Sigmoid colon (tissue), 7 donors: ENCODE results near the gene MKRN1. TPM values are rescaled to one million over a fixed set of nuclear protein-coding genes. Genes with fewer than 3 reads are reported as not detected.
"Not testable (repeated sequence)": the region's sequence is repeated elsewhere in the genome, so short reads cannot be mapped to it uniquely, and the experiment has no call there.

Experiments
- DNase-seq: peaks from one replicate; pipeline ENCODE4 v3.0.0-alpha.2; 2019
- H3K27ac ChIP-seq, 4 donors: fragments of 200-600 bp; sonication (generic); one replicate each; pipeline ENCODE4 v1.5.1; 2016 to 2019; ENCODE audit warnings: mild to moderate bottlenecking in 1 of 4
- H3K27me3 ChIP-seq, 3 donors: fragments of 200-600 bp; sonication (generic); one replicate each; pipeline ENCODE4 v1.5.1; 2019; ENCODE audit warnings: mild to moderate bottlenecking in 1 of 3
- H3K36me3 ChIP-seq, 4 donors: fragments of 200-600 bp; sonication (generic); one replicate each; pipeline ENCODE4 v1.5.1; 2016 to 2019
- H3K4me1 ChIP-seq, 4 donors: fragments of 200-600 bp; sonication (generic); one replicate each; pipeline ENCODE4 v1.5.1; 2017 to 2019
- H3K4me3 ChIP-seq, 4 donors: fragments of 200-600 bp; sonication (generic); one replicate each; pipeline ENCODE4 v1.5.1; 2017 to 2019; ENCODE audit warnings: mild to moderate bottlenecking in 2 of 4, moderate library complexity in 1 of 4
- H3K9me3 ChIP-seq, 4 donors: fragments of 200-600 bp in 3 of 4; sonication (generic) in 3 of 4; one replicate each; pipeline versions ENCODE4 v1.5.1 to v1.6.1; 2013 to 2019
- EP300 ChIP-seq, 4 donors: sonication (generic); formaldehyde crosslinking; IDR thresholded peaks; one replicate each; pipeline ENCODE4 v1.6.1; 2017; ENCODE audit warnings: antibody characterized with exemption in 4 of 4
- POLR2A ChIP-seq, 2 donors: fragments of 450-650 bp; IDR thresholded peaks; one replicate each; pipeline ENCODE4 v1.6.1; 2016; ENCODE audit warnings: antibody characterized with exemption in 2 of 2, mild to moderate bottlenecking in 2 of 2, moderate library complexity in 2 of 2
- POLR2AphosphoS5 ChIP-seq, 4 donors: sonication (generic); formaldehyde crosslinking; IDR thresholded peaks; one replicate each; pipeline ENCODE4 v1.6.1; 2017; ENCODE audit warnings: antibody characterized with exemption in 4 of 4
- WGBS, 2 donors: extraction: QIAGEN DNeasy Blood & Tissue Kit; methylation state at CpG; one replicate each; pipeline ENCODE4 v1.1.7; 2013; 5-methylcytosine and 5-hydroxymethylcytosine counted together
- intact Hi-C: fragments of 100-400 bp; cut with DNase I; formaldehyde crosslinking; loops from one replicate; pipeline ENCODE4 v1.15.1; 2023
- polyA plus RNA-seq, 3 donors: library from polyadenylated mRNA; stranded (reverse); fragments of 200-250 nt; gene quantifications; one replicate each; pipeline ENCODE4 v1.2.3, GENCODE V29; 2013
- total RNA-seq, 4 donors: library from RNA; depleted of rRNA; stranded (reverse); fragments of >200 nt; gene quantifications; one replicate each; pipeline ENCODE4 v1.1.0, GENCODE V29; 2016
- TF ChIP-seq, protein P1 (sequence below), 4 experiments: fragments of 450-650 bp in 3 of 4; fragments of 200-600 bp in 1 of 4; IDR thresholded peaks; one replicate each; pipeline ENCODE4 v1.5.1; 2016 to 2019; ENCODE audit warnings: antibody characterized with exemption in 4 of 4, mild to moderate bottlenecking in 3 of 4, moderate library complexity in 2 of 4
- donor health status: healthy with polysubstance abuse.
- donor health status: Bipolar disorder and iron deficiency.
- donor health status: healthy.

MKRN1 gene
- total and polyA plus RNA-seq, 7 donors: 63.5 to 118 (median 73.7) TPM

DNA sequence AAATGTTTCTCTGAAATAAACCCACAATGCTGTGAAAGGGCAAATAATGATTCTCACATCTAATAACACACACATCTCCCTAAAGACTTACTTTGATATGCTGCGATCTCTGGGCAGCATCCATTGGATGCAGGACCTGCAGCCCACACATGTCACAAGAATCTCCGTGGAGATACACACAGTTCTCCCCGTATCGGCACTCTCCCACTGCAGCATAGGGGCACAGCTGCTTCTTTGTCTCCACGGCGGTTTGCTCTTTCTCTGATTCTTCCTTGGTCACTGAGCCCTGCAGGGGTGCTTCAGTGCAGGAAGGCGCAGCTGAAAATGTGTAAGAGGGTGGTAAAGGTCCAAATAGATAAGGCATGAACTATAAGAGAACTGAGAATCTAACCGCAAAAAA lies 20.4 kb downstream of the MKRN1 start:
- Histone ChIP-seq H3K4me3 (no peak overlapping the region), H3K36me3 (peaks cover 27 to 88% (median 42%) of the 10 kb centered on the region in 4 donors), H3K9me3 (no peaks in the 10 kb centered on the region), H3K27ac (no peak overlapping the region), H3K4me1 (no peaks in the 10 kb centered on the region), H3K27me3 (no peaks in the 10 kb centered on the region)
- WGBS, 2 donors: 94 to 95% methylated on average over 8 of the region's 8 CpGs
- peak; percentile 10 for DNase-seq
- TF ChIP-seq EP300 (IDR thresholded peaks at IDR 0.05) (no peak), POLR2A (IDR thresholded peaks at IDR 0.05) (no peak), POLR2AphosphoS5 (IDR thresholded peaks at IDR 0.05) (no peak)
- TF ChIP-seq, protein P1, sequence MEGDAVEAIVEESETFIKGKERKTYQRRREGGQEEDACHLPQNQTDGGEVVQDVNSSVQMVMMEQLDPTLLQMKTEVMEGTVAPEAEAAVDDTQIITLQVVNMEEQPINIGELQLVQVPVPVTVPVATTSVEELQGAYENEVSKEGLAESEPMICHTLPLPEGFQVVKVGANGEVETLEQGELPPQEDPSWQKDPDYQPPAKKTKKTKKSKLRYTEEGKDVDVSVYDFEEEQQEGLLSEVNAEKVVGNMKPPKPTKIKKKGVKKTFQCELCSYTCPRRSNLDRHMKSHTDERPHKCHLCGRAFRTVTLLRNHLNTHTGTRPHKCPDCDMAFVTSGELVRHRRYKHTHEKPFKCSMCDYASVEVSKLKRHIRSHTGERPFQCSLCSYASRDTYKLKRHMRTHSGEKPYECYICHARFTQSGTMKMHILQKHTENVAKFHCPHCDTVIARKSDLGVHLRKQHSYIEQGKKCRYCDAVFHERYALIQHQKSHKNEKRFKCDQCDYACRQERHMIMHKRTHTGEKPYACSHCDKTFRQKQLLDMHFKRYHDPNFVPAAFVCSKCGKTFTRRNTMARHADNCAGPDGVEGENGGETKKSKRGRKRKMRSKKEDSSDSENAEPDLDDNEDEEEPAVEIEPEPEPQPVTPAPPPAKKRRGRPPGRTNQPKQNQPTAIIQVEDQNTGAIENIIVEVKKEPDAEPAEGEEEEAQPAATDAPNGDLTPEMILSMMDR (IDR thresholded peaks at IDR 0.05): no peak
- intact Hi-C loops: no loop called here

- WGBS, 2 donors: 88 to 90% methylated on average over 3 of the region's 3 CpGs
- Histone ChIP-seq H3K27ac (no peak overlapping the region), H3K36me3 (peaks cover 27 to 91% (median 49%) of the 10 kb centered on the region in 4 donors), H3K4me1 (no peaks in the 10 kb centered on the region), H3K4me3 (no peak overlapping the region), H3K27me3 (no peaks in the 10 kb centered on the region), H3K9me3 (no peaks in the 10 kb centered on the region)
- DNase-seq: no peak
- intact Hi-C loops: no loop called here
- TF ChIP-seq POLR2AphosphoS5 (IDR thresholded peaks at IDR 0.05): no peak
- TF ChIP-seq EP300 (IDR thresholded peaks at IDR 0.05): no peak
- no peak for TF ChIP-seq POLR2A (IDR thresholded peaks at IDR 0.05)
- TF ChIP-seq, protein P1 (IDR thresholded peaks at IDR 0.05): no peak
These were observed 21.1 kb downstream of the MKRN1 start for GRCh38 chr7:140458201-140458600.

DNA sequence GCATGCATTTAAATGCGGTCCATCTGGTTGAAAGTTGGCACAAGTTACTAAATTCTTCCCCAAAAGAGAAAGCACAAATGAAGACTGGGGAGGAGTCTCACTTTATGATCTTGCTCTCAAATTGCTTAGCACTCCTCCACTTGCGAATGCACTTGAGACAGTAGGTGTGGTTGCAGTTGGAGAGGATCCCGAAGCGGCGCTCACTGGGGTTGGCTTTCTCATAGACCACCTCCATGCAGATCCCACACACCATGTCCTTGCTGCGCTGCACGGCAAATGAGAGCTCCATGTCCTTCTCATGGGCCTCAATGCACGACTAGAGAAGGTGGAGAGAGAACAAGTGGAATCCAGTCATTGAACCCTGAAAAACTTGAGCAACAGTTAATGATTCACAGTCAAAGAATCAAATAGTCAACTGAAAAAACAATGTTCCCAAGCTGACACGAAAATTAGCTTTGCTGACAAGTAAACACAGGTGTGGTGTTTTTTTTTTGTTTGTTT lies 22.7 kb downstream of the MKRN1 start:
- DNase-seq: no peak
- Histone ChIP-seq H3K4me3 (no peak overlapping the region), H3K27ac (no peak overlapping the region), H3K4me1 (no peaks in the 10 kb centered on the region), H3K36me3 (peaks cover 34 to 87% (median 47%) of the 10 kb centered on the region in 4 donors), H3K27me3 (no peaks in the 10 kb centered on the region), H3K9me3 (no peaks in the 10 kb centered on the region)
- WGBS, 2 donors: 24 to 74% methylated on average over 9 of the region's 9 CpGs
- TF ChIP-seq POLR2AphosphoS5 (IDR thresholded peaks at IDR 0.05): no peak
- no peak for TF ChIP-seq EP300 (IDR thresholded peaks at IDR 0.05)
- TF ChIP-seq POLR2A (IDR thresholded peaks at IDR 0.05): no peak
- TF ChIP-seq, protein P1 (IDR thresholded peaks at IDR 0.05): no peak
- intact Hi-C loops: no loop called here

- Histone ChIP-seq H3K4me3 (no peak overlapping the region), H3K9me3 (no peaks in the 10 kb centered on the region), H3K27me3 (no peaks in the 10 kb centered on the region), H3K27ac (no peak overlapping the region), H3K36me3 (peaks cover 26 to 79% (median 42%) of the 10 kb centered on the region in 4 donors), H3K4me1 (no peaks in the 10 kb centered on the region)
- TF ChIP-seq, protein P1 (IDR thresholded peaks at IDR 0.05): no peak
- intact Hi-C loops: no loop called here
- WGBS, 2 donors: 36 to 55% methylated on average over 4 of the region's 4 CpGs
- peak; percentile 22 for DNase-seq
These were observed 23.6 kb downstream of the MKRN1 start for GRCh38 chr7:140455743-140456142.

DNA sequence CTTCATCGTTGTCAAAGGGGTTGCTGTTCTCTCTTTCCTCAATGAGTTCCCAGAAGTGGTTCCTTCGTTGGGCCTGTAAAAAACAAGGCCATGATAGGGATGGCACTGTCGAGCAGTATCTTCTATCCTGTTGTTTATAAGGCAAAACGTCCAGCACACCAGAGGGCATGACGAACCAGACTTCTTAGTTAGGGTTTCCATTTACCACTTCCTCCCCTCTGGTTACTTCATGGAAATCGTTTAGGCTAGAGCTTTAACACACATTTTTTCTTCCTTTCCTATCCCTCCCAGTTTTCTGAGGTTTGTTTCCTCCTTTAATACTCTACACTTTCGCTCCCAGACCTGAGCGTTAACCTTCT lies 24.7 kb downstream of the MKRN1 start:
- no peak overlapping the region for H3K4me3 ChIP-seq
- H3K27me3 ChIP-seq: no peaks in the 10 kb centered on the region
- 41 to 61% methylated on average over 8 of the region's 8 CpGs for WGBS, 2 donors
- H3K9me3 ChIP-seq: no peaks in the 10 kb centered on the region
- intact Hi-C loops: no loop called here
- H3K27ac ChIP-seq: no peak overlapping the region
- H3K4me1 ChIP-seq: no peaks in the 10 kb centered on the region
- DNase-seq: no peak
- TF ChIP-seq POLR2AphosphoS5 (IDR thresholded peaks at IDR 0.05) (no peak), POLR2A (IDR thresholded peaks at IDR 0.05) (no peak), EP300 (IDR thresholded peaks at IDR 0.05) (no peak)
- TF ChIP-seq, protein P1 (IDR thresholded peaks at IDR 0.05): no peak
- peaks cover 25 to 70% (median 42%) of the 10 kb centered on the region in 4 donors for H3K36me3 ChIP-seq

- H3K27me3 ChIP-seq, DNase-seq, intact Hi-C loops, H3K9me3 ChIP-seq, H3K27ac ChIP-seq, H3K4me1 ChIP-seq, H3K4me3 ChIP-seq: not testable (repeated sequence)
- WGBS, 2 donors: 32 to 70% methylated on average over 9 of the region's 9 CpGs
- H3K36me3 ChIP-seq: peaks cover 25 to 63% (median 42%) of the 10 kb centered on the region in 4 donors
These were observed 25.3 kb downstream of the MKRN1 start for GRCh38 chr7:140453785-140454656.
